Measurements from ENCODE around the gene EDDM13. TPM values are rescaled to one million over a fixed set of nuclear protein-coding genes. Genes with fewer than 3 reads are reported as not detected.

EDDM13 gene
- total and polyA plus RNA-seq, 2 donors (not counting 3 experiments of a cell fraction or from before 2014, with no cell fraction given): 0.51 TPM; not detected in 1

DNA sequence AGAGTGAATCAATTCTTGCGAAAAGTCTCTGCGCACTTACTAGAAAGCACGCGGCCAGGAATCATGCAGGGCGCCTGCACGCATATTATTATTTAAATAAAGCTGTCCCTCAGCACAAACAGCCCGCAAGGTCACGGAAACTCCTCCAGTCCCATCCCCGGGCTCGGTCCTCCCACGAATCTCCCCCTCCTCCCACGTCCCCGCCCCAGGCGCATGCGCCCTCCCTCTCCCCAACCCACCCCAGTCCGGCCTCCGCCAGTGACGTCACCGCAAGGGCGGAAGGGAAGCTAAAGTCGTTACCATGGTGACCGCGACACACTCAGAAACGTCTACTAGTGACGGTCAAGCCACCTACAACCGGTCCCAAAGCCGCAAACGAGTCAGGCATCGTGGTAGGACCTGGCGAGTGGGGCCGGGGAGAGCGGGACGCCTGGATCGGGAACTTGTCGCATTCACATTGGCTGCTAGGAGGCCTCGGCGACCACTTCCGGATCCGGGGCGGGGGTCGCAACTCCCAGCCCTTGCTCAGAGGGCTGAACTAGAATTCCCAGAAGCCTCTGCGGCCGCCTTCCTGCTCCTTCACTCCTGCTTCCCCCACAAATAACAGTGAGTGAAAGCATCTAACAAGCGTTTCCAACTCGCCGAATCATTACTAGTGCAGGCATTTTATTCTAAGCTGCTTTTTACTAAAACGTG is 42.0 kb downstream of the EDDM13 start, which contains the start of gene ZSCAN5A:
Gene ZSCAN5A, minus strand, starts transcription at position 459 of the 696 bp plus-strand sequence. CDS start 89,793 bp downstream, outside the sequence.
- TF ChIP-seq POLR2AphosphoS5 (IDR thresholded peaks at IDR 0.05; ENCODE audit: insufficient read depth, low read depth, low read length) (peak; percentile 78), EZH2 (IDR thresholded peaks at IDR 0.05; ENCODE audit: borderline replicate concordance, low read depth, low read length, severe bottlenecking) (no peak), JUN (IDR thresholded peaks at IDR 0.05; ENCODE audit: borderline replicate concordance, insufficient read depth, insufficient read length, low read depth) (peak; percentile 4), MAX (IDR thresholded peaks at IDR 0.05; ENCODE audit: insufficient read depth, insufficient read length) (no peak), MYC (IDR thresholded peaks at IDR 0.05; ENCODE audit: low read depth, low read length) (no peak), POLR2A (IDR thresholded peaks at IDR 0.05; ENCODE audit: low read depth, low read length) (peak; percentile 63), FOS (IDR thresholded peaks at IDR 0.05; ENCODE audit: borderline replicate concordance, insufficient read depth, low read length) (no peak), GATA2 (IDR thresholded peaks at IDR 0.05; ENCODE audit: insufficient read depth, insufficient read length, low read depth, low read length) (no peak)
- TF ChIP-seq, protein P1, sequence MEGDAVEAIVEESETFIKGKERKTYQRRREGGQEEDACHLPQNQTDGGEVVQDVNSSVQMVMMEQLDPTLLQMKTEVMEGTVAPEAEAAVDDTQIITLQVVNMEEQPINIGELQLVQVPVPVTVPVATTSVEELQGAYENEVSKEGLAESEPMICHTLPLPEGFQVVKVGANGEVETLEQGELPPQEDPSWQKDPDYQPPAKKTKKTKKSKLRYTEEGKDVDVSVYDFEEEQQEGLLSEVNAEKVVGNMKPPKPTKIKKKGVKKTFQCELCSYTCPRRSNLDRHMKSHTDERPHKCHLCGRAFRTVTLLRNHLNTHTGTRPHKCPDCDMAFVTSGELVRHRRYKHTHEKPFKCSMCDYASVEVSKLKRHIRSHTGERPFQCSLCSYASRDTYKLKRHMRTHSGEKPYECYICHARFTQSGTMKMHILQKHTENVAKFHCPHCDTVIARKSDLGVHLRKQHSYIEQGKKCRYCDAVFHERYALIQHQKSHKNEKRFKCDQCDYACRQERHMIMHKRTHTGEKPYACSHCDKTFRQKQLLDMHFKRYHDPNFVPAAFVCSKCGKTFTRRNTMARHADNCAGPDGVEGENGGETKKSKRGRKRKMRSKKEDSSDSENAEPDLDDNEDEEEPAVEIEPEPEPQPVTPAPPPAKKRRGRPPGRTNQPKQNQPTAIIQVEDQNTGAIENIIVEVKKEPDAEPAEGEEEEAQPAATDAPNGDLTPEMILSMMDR (IDR thresholded peaks at IDR 0.05; ENCODE audit: extremely low read depth in 1 of 2, insufficient read depth in 1 of 2, low read depth in 1 of 2, low read length in 2 of 2): no peak
- Histone ChIP-seq H4K20me1 (replicated peaks; ENCODE audit: control insufficient read depth, extremely low read depth, insufficient read depth, low read length) (no peaks in the 10 kb centered on the region), H3K4me3 (replicated peaks in 1 of 3; ENCODE audit: insufficient read depth in 1 of 3, low read depth in 1 of 3, low read length in 3 of 3) (peak within 1 kb of the TSS; percentile 66 to 89 (median 76)), H3K9ac (replicated peaks; ENCODE audit: extremely low read depth, insufficient read depth, low read length) (peak within 1 kb of the TSS; percentile 99), H3K4me2 (ENCODE audit: insufficient read depth, low read length) (peak within 1 kb of the TSS; percentile 91), H2AFZ (ENCODE audit: low read depth, low read length) (peak within 1 kb of the TSS; percentile 97), H3K79me2 (ENCODE audit: control insufficient read depth, insufficient read depth, low read length) (no peaks in the 10 kb centered on the region), H3K9me1 (replicated peaks; ENCODE audit: control insufficient read depth, extremely low read depth, insufficient read depth, low read length) (no peaks in the 10 kb centered on the region), H3K4me1 (ENCODE audit: control insufficient read depth, extremely low read depth, insufficient read depth, low read length) (peaks cover 12% of the 10 kb centered on the region), H3K27me3 (ENCODE audit: control insufficient read depth in 2 of 2, insufficient read depth in 2 of 2, low read length in 2 of 2) (no peaks in the 10 kb centered on the region), H3K36me3 (ENCODE audit: control insufficient read depth in 2 of 2, extremely low read depth in 1 of 2, insufficient read depth in 2 of 2, low read length in 2 of 2) (no peaks in the 10 kb centered on the region), H3K27ac (ENCODE audit: insufficient read depth, low read depth, low read length) (peak within 1 kb of the TSS; percentile 98), H3K9me3 (replicated peaks; ENCODE audit: control insufficient read depth, insufficient read depth, low read length) (no peaks in the 10 kb centered on the region)
- dilution Hi-C loops (cut with MboI; ENCODE audit: extremely low pct_ligation_motif_present, low sequenced_read_pairs) (no loop called here), intact Hi-C loops (cut with micrococcal nuclease) (loop anchor here (1.0 to 2.0 kb wide), 8 partner anchors 42 to 247 kb away; partner anchors contain the start of genes EDDM13, ZFP28, ZNF582 and ZNF787)
- ChIA-PET CTCF (interaction anchor here (0.6 to 3.5 kb wide), 10 partner anchors 9 to 249 kb away, joined by 3 to 54 read pairs (median 5); no protein-coding TSS in a partner anchor), POLR2A (interaction anchor here (0.5 to 0.6 kb wide), 3 partner anchors 15 to 690 kb away, joined by 4 to 10 read pairs (median 6); partner anchors contain the start of gene ZNF784)
- FAIRE-seq (no peak), DNase-seq (ENCODE audit: low read depth, low spot score) (peak; percentile 98)
- BruUV-seq (replicated peaks): no TSS peak
